ENCODE data around the gene RAB40B. TPM values are rescaled to one million over a fixed set of nuclear protein-coding genes. Genes with fewer than 3 reads are reported as not detected.
A peak's percentile ranks its signal among the peaks of the same experiment; 100 is the strongest.

RAB40B gene
- total and polyA plus RNA-seq, 4 donors = 2.9 to 12.1 (median 10.5) TPM

DNA sequence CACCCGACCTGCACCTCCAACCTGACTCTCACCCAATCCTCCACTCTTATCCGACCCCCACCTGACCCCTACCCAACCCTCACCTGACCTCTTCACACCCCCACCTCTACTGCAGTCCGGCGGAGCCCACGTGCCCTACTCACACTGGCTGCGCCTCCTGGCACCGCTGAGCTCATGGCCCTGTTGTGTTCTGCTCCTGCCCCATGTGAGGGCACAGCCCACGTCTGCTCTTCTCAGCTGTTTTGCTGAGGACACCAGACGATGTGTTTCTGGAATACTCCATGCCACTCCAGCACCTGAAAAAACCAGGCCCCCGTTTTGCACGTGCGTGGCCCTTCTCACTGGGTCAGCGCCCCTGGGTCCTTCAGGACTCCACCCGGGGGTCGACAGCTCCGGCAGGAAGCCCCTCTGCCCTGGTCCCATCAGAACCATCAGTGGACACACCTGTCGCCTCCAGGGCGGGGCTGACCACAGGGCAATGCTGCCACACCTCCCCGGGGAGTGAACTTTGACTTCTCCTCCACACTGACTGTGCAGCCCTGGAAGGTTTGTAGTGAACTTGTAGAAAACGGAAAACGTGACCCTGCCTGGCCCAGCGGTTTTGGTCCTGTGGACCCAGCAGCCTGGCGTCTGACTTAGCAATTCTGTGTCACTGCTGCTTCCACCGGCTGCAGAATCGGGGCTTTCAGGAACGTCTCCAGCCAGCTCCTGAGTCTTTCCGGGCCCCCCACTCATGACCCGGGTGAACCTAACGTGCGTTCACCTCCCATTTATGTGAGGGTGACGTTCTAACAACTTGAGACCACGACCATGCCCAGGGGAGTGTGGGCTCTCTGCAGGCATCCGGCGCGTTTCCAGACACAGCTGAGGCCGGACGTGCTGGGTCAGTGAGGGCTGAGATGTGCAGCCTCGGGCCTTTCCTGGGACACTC, 5.7 kb upstream of the RAB40B start:
- 49% methylated on average over 38 of the region's 38 CpGs for WGBS
- Histone ChIP-seq H3K4me3 (ENCODE audit: low read depth in 1 of 3, low read length in 3 of 3) (no peak overlapping the region), H3K36me3 (ENCODE audit: control insufficient read depth in 4 of 4, insufficient read depth in 3 of 4, low read depth in 1 of 4, low read length in 3 of 4) (no peaks in the 10 kb centered on the region), H3K27ac (ENCODE audit: low read depth in 1 of 2, low read length in 2 of 2) (no peak overlapping the region), H3K27me3 (ENCODE audit: control insufficient read depth in 4 of 4, insufficient read depth in 4 of 4, low read length in 3 of 4) (no peaks in the 10 kb centered on the region), H3K9ac (ENCODE audit: low read depth in 1 of 2, low read length in 2 of 2) (no peak overlapping the region), H3K4me1 (ENCODE audit: control insufficient read depth in 4 of 4, insufficient read depth in 4 of 4, low read length in 3 of 4) (peaks cover 3 to 21% (median 13%) of the 10 kb centered on the region in 4 donors), H3K9me3 (ENCODE audit: control insufficient read depth in 4 of 4, low read length in 3 of 4) (no peaks in the 10 kb centered on the region)
- TF ChIP-seq, protein P1, sequence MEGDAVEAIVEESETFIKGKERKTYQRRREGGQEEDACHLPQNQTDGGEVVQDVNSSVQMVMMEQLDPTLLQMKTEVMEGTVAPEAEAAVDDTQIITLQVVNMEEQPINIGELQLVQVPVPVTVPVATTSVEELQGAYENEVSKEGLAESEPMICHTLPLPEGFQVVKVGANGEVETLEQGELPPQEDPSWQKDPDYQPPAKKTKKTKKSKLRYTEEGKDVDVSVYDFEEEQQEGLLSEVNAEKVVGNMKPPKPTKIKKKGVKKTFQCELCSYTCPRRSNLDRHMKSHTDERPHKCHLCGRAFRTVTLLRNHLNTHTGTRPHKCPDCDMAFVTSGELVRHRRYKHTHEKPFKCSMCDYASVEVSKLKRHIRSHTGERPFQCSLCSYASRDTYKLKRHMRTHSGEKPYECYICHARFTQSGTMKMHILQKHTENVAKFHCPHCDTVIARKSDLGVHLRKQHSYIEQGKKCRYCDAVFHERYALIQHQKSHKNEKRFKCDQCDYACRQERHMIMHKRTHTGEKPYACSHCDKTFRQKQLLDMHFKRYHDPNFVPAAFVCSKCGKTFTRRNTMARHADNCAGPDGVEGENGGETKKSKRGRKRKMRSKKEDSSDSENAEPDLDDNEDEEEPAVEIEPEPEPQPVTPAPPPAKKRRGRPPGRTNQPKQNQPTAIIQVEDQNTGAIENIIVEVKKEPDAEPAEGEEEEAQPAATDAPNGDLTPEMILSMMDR (IDR thresholded peaks at IDR 0.05; ENCODE audit: low read depth, low read length, missing input control) = no peak
- TF ChIP-seq YY1 (IDR thresholded peaks at IDR 0.05) (peak; percentile 32), FOXA2 (IDR thresholded peaks at IDR 0.05) (no peak), SP1 (IDR thresholded peaks at IDR 0.05) (peak; percentile 81), RAD21 (IDR thresholded peaks at IDR 0.05) (peak in 1 of 2 donors; percentile 54), HNF4A (conservative IDR thresholded peaks at IDR 0.05) (peak; percentile 78 to 84), RXRA (IDR thresholded peaks at IDR 0.05) (peak; percentile 79 to 81), MAX (IDR thresholded peaks at IDR 0.05) (no peak)
- no peak for DNase-seq (ENCODE audit: low spot score)

DNA sequence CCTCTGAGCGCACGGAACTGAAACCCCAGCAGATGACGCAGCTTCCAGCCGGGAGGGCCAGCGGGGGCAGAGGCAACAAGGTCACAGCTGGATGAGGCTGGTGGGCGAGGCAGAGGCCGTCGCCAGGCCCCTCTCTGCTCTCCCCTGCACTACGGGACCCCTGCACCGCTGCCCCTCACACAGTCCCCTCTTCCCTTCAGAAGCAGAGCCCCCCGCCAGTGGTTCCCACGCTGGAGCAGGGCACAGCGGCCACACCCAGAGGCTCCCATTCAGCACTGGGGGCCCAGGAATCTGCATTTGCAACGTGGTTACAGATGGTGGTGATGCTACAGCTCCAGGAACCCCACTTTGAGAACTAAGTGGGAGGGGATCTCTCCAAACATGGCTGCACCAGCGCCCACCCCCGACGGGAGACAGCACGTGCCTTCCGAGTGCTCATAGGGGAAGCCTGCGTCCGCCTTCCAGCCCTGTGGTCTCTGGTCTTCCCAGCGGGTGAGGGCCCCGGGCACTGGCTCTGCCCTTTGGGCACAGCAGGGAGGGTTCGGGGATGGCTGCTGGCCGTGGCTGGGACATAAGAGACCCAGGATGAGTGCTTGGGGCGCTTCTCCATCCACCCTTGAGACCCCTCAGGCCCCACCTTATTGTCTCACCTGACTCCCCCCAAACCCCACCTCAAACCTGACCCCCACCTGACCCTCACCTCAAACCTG, 4.7 kb upstream of the RAB40B start:
- Histone ChIP-seq H3K27me3 (ENCODE audit: control insufficient read depth in 4 of 4, insufficient read depth in 4 of 4, low read length in 3 of 4) (no peaks in the 10 kb centered on the region), H3K27ac (ENCODE audit: low read depth in 1 of 2, low read length in 2 of 2) (no peak overlapping the region), H3K9me3 (ENCODE audit: control insufficient read depth in 4 of 4, low read length in 3 of 4) (no peaks in the 10 kb centered on the region), H3K4me1 (ENCODE audit: control insufficient read depth in 4 of 4, insufficient read depth in 4 of 4, low read length in 3 of 4) (peaks cover 6 to 24% (median 16%) of the 10 kb centered on the region in 4 donors), H3K9ac (ENCODE audit: low read depth in 1 of 2, low read length in 2 of 2) (no peak overlapping the region), H3K36me3 (ENCODE audit: control insufficient read depth in 4 of 4, insufficient read depth in 3 of 4, low read depth in 1 of 4, low read length in 3 of 4) (no peaks in the 10 kb centered on the region), H3K4me3 (ENCODE audit: low read depth in 1 of 3, low read length in 3 of 3) (no peak overlapping the region)
- no peak for DNase-seq (ENCODE audit: low spot score)
- no peak for TF ChIP-seq FOXA1 (IDR thresholded peaks at IDR 0.05)
- no peak for TF ChIP-seq EGR1 (IDR thresholded peaks at IDR 0.05; ENCODE audit: low read depth in 2 of 2)
- no peak for TF ChIP-seq MAX (IDR thresholded peaks at IDR 0.05)
- no peak for TF ChIP-seq JUND (IDR thresholded peaks at IDR 0.05)
- TF ChIP-seq TAF1 (conservative IDR thresholded peaks at IDR 0.05) = no peak
- TF ChIP-seq RAD21 (IDR thresholded peaks at IDR 0.05) = no peak
- TF ChIP-seq GABPA (IDR thresholded peaks at IDR 0.05 in 1 of 2, conservative IDR thresholded peaks at IDR 0.05 in 1 of 2) = no peak
- 83% methylated on average over 26 of the region's 26 CpGs for WGBS

Data from liver (tissue), 9 donors.